ENCODE results near the gene DGUOK.

DNA sequence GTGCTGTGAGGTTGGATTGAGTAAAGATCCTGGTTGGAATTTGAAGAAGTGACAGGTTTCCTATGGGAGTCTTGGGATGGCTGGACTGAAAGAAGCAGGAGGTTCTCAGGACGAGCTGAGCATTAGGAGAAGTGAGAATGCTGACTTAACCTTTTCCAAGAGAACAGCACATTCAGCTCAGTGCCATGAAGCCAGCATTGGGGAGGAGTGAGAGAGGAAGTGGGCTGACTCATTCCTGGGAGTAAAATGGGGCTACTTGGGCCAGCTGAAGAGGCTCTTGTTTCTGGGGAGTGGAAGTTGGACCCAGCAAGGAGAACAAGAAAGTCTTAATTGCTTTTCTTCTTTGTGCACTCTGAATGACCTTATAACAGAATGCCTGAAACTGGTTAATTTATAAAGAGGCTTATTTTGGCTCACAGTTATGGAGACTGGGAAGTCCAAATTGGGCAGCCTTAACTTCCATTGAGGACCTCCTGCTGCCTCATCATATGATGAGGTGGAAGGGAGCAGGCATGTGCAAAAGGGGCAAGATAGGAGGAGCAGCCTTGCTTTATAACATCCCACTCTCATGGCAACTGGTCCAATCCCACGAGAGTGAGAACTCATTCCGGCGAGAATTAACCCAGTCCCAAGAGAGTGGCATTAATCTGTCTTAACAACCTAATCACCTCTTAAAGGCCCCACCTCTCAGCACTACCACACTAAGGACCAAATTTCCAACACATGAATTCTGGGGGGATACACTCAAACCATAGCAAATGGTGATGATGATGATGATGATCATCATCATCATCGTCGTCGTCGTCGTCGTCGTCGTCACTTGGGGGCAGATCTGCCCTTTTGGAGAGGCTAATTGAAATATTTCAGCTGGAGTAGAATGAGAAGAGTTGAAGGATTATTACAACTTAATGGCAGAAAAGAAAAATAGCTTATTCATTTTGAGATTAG lies 26.1 kb downstream of the DGUOK start:
- no peak for TF ChIP-seq CTCF (IDR thresholded peaks at IDR 0.05; ENCODE audit: poor library complexity, severe bottlenecking)
- TF ChIP-seq EP300 (conservative IDR thresholded peaks at IDR 0.05; ENCODE audit: poor library complexity, severe bottlenecking), result no peak
- TF ChIP-seq EZH2 (IDR thresholded peaks at IDR 0.05; ENCODE audit: borderline replicate concordance, insufficient read depth, low read length, poor library complexity, severe bottlenecking), result no peak
- TF ChIP-seq RAD21 (conservative IDR thresholded peaks at IDR 0.05), result no peak
- no peak for TF ChIP-seq TAF1 (IDR thresholded peaks at IDR 0.05; ENCODE audit: low read depth)

All from neural cell (in vitro differentiated cells).